CD14-positive monocyte (primary cell): ENCODE results near the gene PARP8. TPM values are rescaled to one million over a fixed set of nuclear protein-coding genes. Genes with fewer than 3 reads are reported as not detected.

Source experiments
- DNase-seq, 3 donors: peaks; one replicate each; pipeline ENCODE4 v3.0.0-alpha.2; 2011 to 2022
- H2AFZ ChIP-seq: 2 replicates; pipeline ENCODE4 v1.6.0; 2012; ENCODE audit warnings: mild to moderate bottlenecking, low read depth, low read length, inconsistent platforms; ENCODE audit not compliant: insufficient read depth, poor library complexity, severe bottlenecking
- H3K27ac ChIP-seq, 2 donors: 1 replicate in 1 of 2; 2 replicates in 1 of 2; pipeline ENCODE4 v1.5.1; 2012 to 2013; ENCODE audit warnings: low read length in 2 of 2, control low read depth in 1 of 2, inconsistent platforms in 1 of 2, low read depth in 1 of 2, mild to moderate bottlenecking in 1 of 2
- H3K27me3 ChIP-seq, 2 donors: one replicate each; pipeline versions ENCODE4 v1.6.0 to v1.6.1; 2011 to 2013; ENCODE audit warnings: low read length in 2 of 2; ENCODE audit not compliant: control insufficient read depth in 2 of 2, insufficient read depth in 2 of 2
- H3K36me3 ChIP-seq, 2 donors: replicated peaks in 1 of 2; 1 replicate in 1 of 2; 2 replicates in 1 of 2; pipeline versions ENCODE4 v1.5.1 to v1.6.1; 2012 to 2013; ENCODE audit warnings: low read length in 2 of 2, control low read depth in 1 of 2, inconsistent platforms in 1 of 2, mild to moderate bottlenecking in 1 of 2; ENCODE audit not compliant: insufficient read depth in 2 of 2, control insufficient read depth in 1 of 2
- H3K4me1 ChIP-seq, 2 donors: 1 replicate in 1 of 2; 2 replicates in 1 of 2; pipeline versions ENCODE4 v1.5.1 to v1.6.1; 2012 to 2013; ENCODE audit warnings: low read length in 2 of 2, control low read depth in 1 of 2, inconsistent platforms in 1 of 2, mild to moderate bottlenecking in 1 of 2, moderate library complexity in 1 of 2; ENCODE audit not compliant: insufficient read depth in 2 of 2, control insufficient read depth in 1 of 2
- H3K4me2 ChIP-seq: replicated peaks from 2 replicates; pipeline ENCODE3; 2012; ENCODE audit warnings: low read length, moderate library complexity, mild to moderate bottlenecking; ENCODE audit not compliant: poor library complexity, severe bottlenecking; ENCODE audit errors: extremely low read depth
- H3K4me3 ChIP-seq, 3 experiments: fragments of 200-600 bp in 1 of 3; sonication (generic) in 1 of 3; replicated peaks in 1 of 3; 1 replicate in 2 of 3; 2 replicates in 1 of 3; pipeline ENCODE4 v1.5.1; 2011 to 2013; ENCODE audit warnings: low read length in 3 of 3, mild to moderate bottlenecking in 3 of 3, control low read depth in 2 of 3, low read depth in 2 of 3, inconsistent platforms in 1 of 3, moderate library complexity in 1 of 3
- H3K79me2 ChIP-seq: 2 replicates; pipeline ENCODE4 v1.6.0; 2012; ENCODE audit warnings: mild to moderate bottlenecking, control low read depth, inconsistent platforms, low read length, moderate library complexity; ENCODE audit not compliant: insufficient read depth
- H3K9ac ChIP-seq: 2 replicates; pipeline ENCODE4 v1.6.0; 2017; ENCODE audit warnings: low read length, mild to moderate bottlenecking; ENCODE audit not compliant: insufficient read depth, poor library complexity, severe bottlenecking
- H3K9me3 ChIP-seq, 2 donors: replicated peaks in 1 of 2; 1 replicate in 1 of 2; 2 replicates in 1 of 2; pipeline versions ENCODE4 v1.5.1 to v1.6.1; 2012 to 2013; ENCODE audit warnings: low read length in 2 of 2, control low read depth in 1 of 2; ENCODE audit not compliant: control insufficient read depth in 1 of 2, insufficient read depth in 1 of 2
- H4K20me1 ChIP-seq: 2 replicates; pipeline ENCODE4 v1.6.0; 2012; ENCODE audit warnings: mild to moderate bottlenecking, low read length, control low read depth, moderate library complexity; ENCODE audit not compliant: insufficient read depth
- H3K27ac Mint-ChIP-seq, 7 donors: one replicate each; pipeline ENCODE4 v1.8.0; 2020; ENCODE audit warnings: mild to moderate bottlenecking in 7 of 7, mixed read lengths in 7 of 7, moderate library complexity in 6 of 7, inconsistent platforms in 2 of 7
- H3K27me3 Mint-ChIP-seq, 3 donors: one replicate each; pipeline ENCODE4 v1.8.0; 2021 to 2022; ENCODE audit warnings: low read depth in 3 of 3, mild to moderate bottlenecking in 3 of 3, mixed read lengths in 3 of 3, moderate library complexity in 3 of 3, inconsistent platforms in 1 of 3
- H3K36me3 Mint-ChIP-seq, 2 donors: one replicate each; pipeline ENCODE4 v1.8.0; 2020; ENCODE audit warnings: mixed read lengths in 2 of 2, inconsistent platforms in 1 of 2, mild to moderate bottlenecking in 1 of 2
- H3K4me1 Mint-ChIP-seq: one replicate; pipeline ENCODE4 v1.8.0; 2020; ENCODE audit warnings: mild to moderate bottlenecking, mixed read lengths
- H3K4me3 Mint-ChIP-seq, 2 donors: one replicate each; pipeline ENCODE4 v1.8.0; 2020; ENCODE audit warnings: mild to moderate bottlenecking in 2 of 2, mixed read lengths in 2 of 2, moderate library complexity in 1 of 2
- H3K9me3 Mint-ChIP-seq, 7 donors: one replicate each; pipeline ENCODE4 v1.8.0; 2020 to 2022; ENCODE audit warnings: mixed read lengths in 7 of 7, mild to moderate bottlenecking in 6 of 7, moderate library complexity in 6 of 7, inconsistent platforms in 2 of 7
- CTCF ChIP-seq: fragments of 200-600 bp; IDR thresholded peaks from one replicate; pipeline ENCODE4 v1.8.0; 2022; ENCODE audit warnings: antibody characterized with exemption, mild to moderate bottlenecking
- WGBS: methylation state at CpG from one replicate; pipeline ENCODE4 v1.1.5; 2013; ENCODE audit warnings: missing lambda C conversion rate; ENCODE audit not compliant: insufficient coverage; 5-methylcytosine and 5-hydroxymethylcytosine counted together
- intact Hi-C, 2 donors: fragments of 100-400 bp; cut with micrococcal nuclease; formaldehyde crosslinking; loops; one replicate each; pipeline versions ENCODE4 v1.15.0 to v1.15.1; 2023
- polyA plus RNA-seq, 3 donors: library from polyadenylated mRNA; depleted of rRNA in 1 of 3; unstranded in 2 of 3; stranded (reverse) in 1 of 3; fragments of 300-500 nt in 2 of 3; fragments of >200 nt in 1 of 3; fragmentation: Illumina TruSeq in 2 of 3; gene quantifications; 1 replicate in 2 of 3; 2 replicates in 1 of 3; pipeline ENCODE4 v1.2.3, GENCODE V29; 2012 to 2021

Gene PARP8
- polyA plus RNA-seq, 3 donors: 27.5 to 170 (median 40.6) TPM

DNA sequence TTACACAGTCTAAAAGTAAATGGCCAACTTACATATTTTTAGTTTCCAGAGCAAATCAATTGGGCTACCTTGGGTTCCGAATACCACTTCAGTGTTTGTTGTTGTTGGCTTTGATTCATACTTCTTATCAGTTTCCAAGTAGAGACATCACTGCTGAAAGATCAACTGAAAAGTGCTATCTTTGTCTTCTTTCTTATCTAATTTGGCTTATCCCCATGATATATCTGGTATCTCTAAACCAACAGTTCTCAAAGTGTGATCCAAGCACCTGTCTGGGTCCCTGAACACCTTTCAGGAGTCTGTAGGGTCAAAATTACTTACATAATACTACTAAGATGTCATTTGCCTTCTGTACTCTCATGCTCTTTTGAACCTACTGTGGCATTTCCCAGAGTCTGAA, 200.0 kb downstream of the PARP8 start:
- no peak for TF ChIP-seq CTCF
- DNase-seq: no peak
- H3K36me3 ChIP-seq: no peaks in the 10 kb centered on the region
- Mint-ChIP-seq H3K4me3 (no peak overlapping the region), H3K27me3 (peaks cover 8 to 18% (median 12%) of the 10 kb centered on the region in 3 donors), H3K27ac (no peak overlapping the region), H3K4me1 (no peaks in the 10 kb centered on the region), H3K36me3 (no peaks in the 10 kb centered on the region), H3K9me3 (peaks cover 0 to 4% (median 0%) of the 10 kb centered on the region in 7 donors)
- no peak overlapping the region for H3K9ac ChIP-seq
- H3K27me3 ChIP-seq: peaks cover 2 to 5% of the 10 kb centered on the region in 2 donors
- H3K9me3 ChIP-seq: no peaks in the 10 kb centered on the region
- H3K27ac ChIP-seq: no peak overlapping the region
- no peaks in the 10 kb centered on the region for H3K4me1 ChIP-seq
- H2AFZ ChIP-seq: no peak overlapping the region
- H3K79me2 ChIP-seq: no peaks in the 10 kb centered on the region
- H3K4me2 ChIP-seq: no peak overlapping the region
- no peak overlapping the region for H3K4me3 ChIP-seq
- H4K20me1 ChIP-seq: no peaks in the 10 kb centered on the region
- no CpG with 5 or more reads among the region's 1 CpG for WGBS
- intact Hi-C loops: no loop called here

DNA sequence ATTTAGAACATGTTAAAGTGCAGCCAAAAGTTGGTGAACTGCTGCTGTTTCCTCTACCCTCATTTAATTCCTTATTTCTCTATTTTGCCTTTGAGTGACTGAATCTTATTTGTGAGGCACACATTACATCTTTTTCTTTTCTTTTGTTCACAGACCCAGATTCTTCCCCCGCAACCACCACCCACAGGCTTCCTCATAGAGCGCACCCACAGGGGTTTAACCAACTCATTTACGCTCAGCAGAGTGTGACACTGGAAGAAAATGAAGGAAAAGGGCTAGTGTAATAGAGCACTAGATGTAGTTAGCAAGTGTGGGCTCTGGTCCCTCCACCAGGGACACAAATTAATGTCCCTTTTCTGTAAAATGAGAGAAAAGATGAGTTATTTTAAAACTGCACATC, 200.7 kb downstream of the PARP8 start:
- no peak overlapping the region for H3K4me3 ChIP-seq
- Mint-ChIP-seq H3K36me3 (no peaks in the 10 kb centered on the region), H3K9me3 (peaks cover 0 to 4% (median 1%) of the 10 kb centered on the region in 7 donors), H3K27me3 (peaks cover 8 to 18% (median 12%) of the 10 kb centered on the region in 3 donors), H3K27ac (no peak overlapping the region), H3K4me1 (no peaks in the 10 kb centered on the region), H3K4me3 (peak overlapping the region in 1 of 2 donors; percentile 21)
- no peaks in the 10 kb centered on the region for H3K9me3 ChIP-seq
- H3K36me3 ChIP-seq: no peaks in the 10 kb centered on the region
- no CpG with 5 or more reads among the region's 3 CpGs for WGBS
- H4K20me1 ChIP-seq: no peaks in the 10 kb centered on the region
- intact Hi-C loops: no loop called here
- no peak overlapping the region for H3K4me2 ChIP-seq
- DNase-seq: no peak
- H3K4me1 ChIP-seq: no peaks in the 10 kb centered on the region
- H3K27me3 ChIP-seq: peaks cover 2 to 5% of the 10 kb centered on the region in 2 donors
- H3K79me2 ChIP-seq: no peaks in the 10 kb centered on the region
- H3K9ac ChIP-seq: no peak overlapping the region
- TF ChIP-seq CTCF: no peak
- no peak overlapping the region for H3K27ac ChIP-seq
- H2AFZ ChIP-seq: no peak overlapping the region
